Erythroblast (primary cell): ENCODE data around the gene AGAP1.

Experiments used
- DNase-seq, 2 experiments: peaks; one replicate each; lab custom pipeline; 2025; lab: John Stamatoyannopoulos, UW
- GATA1 ChIP-seq: IDR thresholded peaks from 2 replicates; pipeline ENCODE4 v1.6.1; 2011; ENCODE audit warnings: low read depth, mild to moderate bottlenecking, control low read depth, low read length, moderate library complexity
- POLR2A ChIP-seq: IDR thresholded peaks from 2 replicates; pipeline ENCODE4 v1.6.1; 2011; ENCODE audit warnings: mild to moderate bottlenecking, low read length

Gene AGAP1

DNA sequence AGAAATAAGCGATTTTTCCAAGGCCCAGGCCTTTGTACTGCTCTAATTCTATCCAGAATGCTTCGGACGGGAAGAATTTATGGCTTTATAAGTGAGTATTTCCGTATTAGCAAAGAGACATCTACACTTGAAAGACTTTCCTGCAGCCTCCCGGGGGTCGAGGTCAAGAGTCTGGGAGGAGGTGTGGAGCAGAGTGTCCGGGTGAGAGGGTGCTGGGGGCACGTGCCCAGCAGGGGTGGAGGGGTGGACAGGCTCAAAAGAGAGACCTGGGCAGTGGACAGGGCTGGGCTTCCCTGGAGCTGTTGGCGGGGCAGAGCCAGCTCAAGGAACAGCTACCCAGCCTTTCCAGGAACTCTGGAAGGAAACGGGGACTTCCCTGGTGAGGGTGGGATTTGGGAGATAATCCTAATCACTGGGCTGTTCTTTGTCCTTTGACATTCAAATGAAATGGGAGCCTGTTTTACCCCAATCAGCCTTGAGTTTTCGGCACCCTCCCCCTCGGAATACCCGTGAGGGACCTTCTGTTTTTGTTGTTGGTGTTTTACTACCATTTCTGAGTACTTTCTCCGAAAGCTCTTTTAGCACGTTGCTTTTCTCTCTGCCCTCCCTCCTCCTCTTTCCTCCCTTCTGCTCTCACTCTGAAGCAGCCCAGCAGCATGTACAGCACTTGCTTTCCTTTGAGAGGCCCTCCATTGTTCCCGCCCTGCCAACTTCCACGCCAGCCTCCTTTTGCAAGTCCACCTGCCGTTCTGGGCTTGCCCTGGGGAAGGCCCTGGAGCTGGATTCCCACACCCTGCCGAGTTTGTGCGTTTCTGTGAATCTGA is 164.7 kb downstream of the AGAP1 start:
- peak in 1 of 2 experiments; percentile 11 for DNase-seq
- TF ChIP-seq POLR2A (no peak), GATA1 (no peak)

DNA sequence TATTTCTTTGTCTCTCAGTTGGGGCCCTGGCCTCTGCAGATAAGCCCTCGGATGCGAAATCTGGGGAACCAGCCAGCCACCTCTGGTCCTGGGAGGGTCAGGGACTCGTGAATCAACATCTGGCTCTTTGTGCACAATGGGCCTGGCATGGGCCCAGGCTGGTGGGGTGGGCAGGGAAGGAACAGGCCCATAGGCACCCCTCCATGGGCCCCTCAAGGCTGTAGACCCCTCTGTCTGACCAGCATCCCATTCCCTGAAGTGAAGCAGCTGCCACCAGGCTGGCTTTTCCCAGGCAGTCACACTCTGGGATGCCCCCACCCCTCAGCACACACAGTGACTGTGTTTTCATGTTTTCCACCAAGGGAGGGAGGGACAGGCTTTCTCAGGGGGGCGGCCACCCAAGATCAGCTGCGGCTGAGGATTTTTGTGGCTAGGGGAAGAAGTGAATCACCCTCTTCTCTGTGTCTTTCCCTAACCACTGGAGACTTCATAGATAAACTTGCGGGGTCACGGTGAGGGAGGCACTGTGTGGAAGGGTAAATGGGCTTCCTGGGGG is 166.0 kb downstream of the AGAP1 start:
- DNase-seq, result peak; percentile 37 to 69
- TF ChIP-seq GATA1 (no peak), POLR2A (no peak)

DNA sequence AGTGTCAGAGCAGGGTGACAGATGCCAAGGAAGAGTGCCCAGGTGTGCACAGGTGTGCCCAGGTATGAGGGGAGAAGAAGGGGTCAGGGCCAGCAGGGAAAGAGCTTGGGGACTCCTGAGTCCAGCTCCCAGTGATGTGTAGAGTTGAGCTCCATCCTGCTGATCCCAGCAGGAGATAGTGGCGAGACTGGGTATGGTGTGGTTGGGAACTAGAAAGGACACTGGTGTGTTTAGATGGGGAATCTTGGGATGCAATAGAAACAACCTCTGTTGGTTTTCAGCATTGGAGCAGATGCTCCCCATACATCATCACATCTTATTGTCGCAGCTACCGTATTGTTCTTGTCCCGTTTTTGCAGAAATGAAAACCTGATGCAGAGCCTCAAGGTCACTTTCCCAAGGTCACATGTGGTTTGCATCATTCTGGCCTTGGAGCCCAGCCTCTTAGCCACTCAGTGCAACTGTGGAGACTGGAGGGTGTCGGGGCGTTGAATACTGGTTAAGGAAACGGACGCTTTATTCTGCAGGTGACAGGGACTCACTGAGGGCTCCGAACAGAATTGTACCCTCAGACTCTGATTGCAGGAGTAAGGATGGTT is 166.7 kb downstream of the AGAP1 start:
- TF ChIP-seq POLR2A (no peak), GATA1 (no peak)
- no peak for DNase-seq

DNA sequence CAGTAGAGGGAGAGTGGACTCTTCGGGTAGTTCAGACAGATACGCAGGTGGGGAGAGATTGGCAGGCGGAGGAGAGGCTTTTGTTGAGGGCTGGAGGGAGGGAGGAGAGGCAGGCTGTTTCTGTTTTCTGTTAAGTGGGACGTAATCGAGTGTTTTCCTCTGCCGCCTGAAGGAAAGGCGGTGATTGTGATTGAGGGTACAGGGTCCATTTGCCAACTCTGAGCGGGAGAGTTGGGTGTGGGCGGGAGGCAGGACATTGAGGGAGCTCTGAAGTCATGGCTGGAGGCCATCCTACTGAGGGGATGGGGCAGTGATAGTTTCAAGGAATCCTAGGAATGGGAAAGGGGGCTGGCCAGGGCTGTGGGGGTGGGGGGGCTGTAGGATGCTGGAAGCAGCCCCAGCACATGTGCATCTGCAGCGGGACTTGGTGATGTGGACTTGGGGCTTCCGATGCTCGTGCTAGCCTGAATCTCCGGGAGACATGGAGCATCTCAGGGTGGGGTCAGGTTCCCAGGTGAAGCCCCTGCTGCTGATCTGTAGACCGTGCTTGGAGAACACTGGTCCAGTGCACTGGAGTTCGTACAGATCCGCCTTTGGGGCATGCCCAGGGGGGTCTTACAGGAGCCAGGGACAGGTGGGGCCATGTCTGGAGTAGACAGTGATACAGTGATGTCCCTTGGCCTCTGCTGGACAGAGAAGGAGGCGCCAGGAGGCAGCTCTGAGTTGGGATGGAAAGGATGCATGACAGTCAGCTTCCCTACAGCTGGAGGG is 167.5 kb downstream of the AGAP1 start:
- DNase-seq, result no peak
- TF ChIP-seq POLR2A (no peak), GATA1 (no peak)

DNA sequence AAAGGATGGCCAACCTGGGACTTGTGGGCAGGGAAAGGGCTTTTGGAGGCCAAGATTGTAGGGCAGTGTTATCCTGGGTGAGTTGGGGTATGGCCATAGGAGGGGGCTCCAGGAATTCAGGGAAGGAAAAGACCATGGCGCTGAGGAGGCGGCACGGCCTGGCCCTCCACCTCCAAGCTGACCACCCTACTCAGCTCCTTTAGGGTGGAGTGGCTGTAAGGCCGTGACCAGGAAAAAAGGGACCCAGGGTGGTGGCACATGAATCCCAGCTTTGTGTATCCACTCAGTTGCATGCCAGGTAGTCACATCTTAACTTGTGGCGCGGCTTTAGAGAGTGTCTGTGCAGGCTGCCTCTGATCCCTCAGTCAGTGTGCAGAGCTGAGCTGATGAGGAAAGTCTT is 168.1 kb downstream of the AGAP1 start:
- TF ChIP-seq GATA1 (no peak), POLR2A (no peak)
- DNase-seq, result no peak

DNA sequence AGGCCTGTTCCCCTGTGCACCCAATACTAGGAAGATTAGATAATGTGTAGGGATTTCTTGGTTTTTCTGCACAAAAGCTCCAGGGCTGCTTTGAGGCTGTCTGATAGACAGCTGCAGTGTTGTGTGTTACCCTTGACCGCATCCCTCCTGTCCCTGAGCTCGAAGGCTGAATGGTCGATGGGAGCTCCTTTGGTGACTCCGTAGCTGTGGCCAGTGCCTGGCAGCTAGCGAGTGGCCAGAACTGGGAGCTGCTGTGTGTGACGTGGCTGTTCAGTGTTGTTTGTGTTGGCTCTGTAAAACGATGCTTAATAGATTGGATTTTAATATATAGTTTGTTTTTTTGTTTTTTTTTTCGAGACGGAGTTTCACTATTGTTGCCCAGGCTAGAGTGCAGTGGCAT is 170.0 kb downstream of the AGAP1 start:
- DNase-seq, result no peak
- no peak for TF ChIP-seq POLR2A
- TF ChIP-seq GATA1, result no peak

DNA sequence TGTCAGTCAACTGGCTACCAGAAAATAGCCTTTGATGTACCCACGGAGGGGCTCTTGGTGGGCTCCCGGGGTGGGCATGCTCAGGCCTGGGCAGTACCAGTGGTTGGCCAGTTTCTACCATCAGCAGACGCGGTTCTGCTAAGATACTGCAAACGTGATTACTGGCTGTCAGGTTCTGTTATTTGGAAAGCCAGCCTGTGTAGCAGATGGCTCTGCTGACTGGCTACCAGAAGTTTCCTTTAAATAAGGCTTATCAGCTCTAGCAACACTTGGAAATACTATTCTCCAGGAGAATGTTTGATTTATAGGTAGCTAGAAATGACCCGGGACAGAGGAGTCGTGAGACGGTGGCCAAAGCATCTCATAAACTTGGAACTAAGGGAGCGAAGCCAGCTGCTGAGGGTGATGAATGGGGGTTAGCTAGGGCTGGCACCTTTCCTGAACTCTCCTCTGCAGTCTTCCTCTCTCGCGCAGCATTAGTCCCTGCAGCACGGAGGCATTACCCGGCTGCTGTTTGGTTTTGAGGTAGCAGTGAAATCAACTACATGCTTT is 171.9 kb downstream of the AGAP1 start:
- peak; percentile 24 for DNase-seq
- TF ChIP-seq POLR2A (no peak), GATA1 (no peak)

DNA sequence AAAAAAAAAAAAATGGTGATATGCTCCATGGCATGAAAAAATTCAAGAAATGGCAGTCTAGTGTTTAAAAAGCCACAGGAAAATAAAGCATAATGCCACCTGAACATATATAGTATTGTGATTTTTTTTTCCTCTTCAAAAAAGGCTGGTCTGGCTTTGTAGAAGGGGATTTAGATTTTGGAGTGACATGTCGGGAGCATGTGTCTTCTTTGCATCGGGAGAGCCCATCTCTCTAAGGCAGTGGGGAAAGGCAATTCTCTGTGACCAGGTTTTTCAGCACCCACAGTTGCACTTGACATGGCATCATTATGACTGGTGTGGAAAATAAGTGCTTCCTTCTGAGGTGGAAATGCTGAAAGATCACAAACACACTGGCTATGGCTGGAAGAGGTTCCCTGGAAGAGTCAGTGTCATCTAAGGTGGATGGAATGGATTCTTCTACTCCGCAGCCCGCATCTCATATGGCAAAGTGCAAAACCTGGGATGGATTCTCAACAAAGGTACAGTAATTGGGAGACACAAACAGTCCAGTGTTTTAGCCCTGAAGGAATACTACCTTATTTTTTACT is 172.5 kb downstream of the AGAP1 start:
- DNase-seq, result peak; percentile 83 to 87
- TF ChIP-seq GATA1 (no peak), POLR2A (no peak)

DNA sequence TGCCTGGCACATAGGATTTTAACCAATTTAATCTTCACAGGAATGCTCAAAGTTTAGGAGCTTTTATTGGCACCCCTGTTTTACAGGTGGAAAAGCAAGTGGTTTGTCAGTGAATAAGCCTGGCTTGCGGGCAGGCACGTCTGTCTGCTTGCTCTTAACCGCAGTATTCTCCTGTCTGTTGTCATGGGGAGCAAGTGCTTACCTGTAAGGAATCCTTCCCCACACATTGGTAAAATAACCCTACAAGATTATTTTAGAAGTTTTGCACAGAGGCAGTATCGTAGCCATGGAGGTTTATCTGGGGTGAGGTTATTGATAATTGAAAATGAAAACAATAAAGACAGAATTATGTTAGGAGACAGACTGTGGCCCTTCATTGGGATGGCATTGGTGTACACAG is 174.9 kb downstream of the AGAP1 start:
- TF ChIP-seq POLR2A (no peak), GATA1 (no peak)
- DNase-seq, result no peak

DNA sequence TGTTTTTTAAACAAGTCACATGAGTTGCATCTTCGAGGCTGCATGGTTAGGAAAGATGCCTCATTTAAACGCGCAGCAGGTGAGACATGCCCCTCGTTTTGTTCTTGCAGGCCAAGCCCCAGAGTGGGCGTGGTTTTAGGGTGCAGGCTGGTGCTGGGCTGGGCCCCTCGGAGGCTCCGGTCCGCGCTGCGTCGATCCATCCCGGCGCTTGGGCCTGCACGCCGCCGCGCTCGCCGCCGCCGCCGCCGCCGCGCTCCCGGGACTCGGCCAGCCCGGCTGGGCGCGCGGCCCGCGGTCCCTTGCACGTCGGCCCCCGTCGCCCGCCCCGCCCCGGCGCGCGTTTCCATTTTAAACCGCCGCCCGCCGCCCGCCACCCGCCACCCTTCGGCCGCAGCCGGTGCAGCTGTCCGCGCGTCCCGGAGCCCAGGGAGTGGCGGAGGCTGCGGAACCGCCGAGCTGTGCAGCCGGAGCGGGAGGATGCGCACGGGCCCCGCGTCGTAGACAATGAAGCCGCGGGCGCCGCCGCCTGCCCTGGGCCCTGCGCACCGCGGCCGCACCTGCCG is 175.5 kb downstream of the AGAP1 start:
- DNase-seq, result peak; percentile 88 to 91

DNA sequence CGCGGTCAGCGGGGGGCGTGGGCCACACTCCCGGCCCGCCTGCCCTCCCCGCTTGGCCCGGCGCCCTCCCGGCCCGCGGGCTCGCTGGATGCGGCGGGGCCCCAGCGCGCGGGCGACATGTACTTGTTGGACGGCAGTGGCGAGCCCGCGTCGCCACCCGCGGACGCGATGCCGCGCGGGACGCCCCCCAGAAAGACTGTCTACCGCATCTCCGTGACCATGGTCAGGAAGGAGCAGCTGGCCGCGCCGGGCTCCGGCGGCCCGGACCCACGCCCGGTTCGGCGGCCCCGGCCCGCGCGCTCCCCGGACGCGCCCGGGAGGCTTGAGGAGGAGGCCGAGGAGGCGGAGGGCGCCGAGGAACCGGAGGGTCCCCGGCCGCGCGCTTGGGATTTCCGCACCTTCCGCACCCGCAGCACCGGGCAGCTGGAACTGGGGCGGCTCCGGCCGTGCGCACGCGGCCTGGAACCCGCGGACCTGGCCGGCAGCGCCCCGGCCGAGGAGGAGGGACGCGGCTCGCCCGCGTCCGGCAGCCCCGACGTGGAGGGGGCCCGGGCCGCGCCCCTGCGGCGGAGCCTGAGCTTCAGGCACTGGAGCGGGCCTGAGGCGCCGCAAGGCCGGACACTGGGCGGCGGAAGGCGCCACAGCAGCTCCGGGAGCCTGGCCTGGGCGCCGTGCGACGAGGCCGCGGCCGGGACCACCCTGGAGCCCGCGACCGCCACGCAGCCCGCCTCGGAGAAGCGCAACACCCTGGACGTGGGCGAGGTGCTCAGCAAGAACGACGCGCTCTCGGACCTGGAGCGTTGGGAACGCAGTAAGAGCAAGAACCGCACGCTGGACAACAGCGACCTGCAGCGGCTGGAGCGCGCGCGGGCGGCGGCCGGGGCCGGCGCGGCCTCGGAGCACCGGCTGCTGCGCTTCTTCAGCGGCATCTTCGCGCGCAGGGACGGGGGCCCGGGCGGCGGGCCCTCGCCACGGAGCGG is 176.4 kb downstream of the AGAP1 start:
- TF ChIP-seq GATA1 (no peak), POLR2A (no peak)
- peak; percentile 76 to 77 for DNase-seq

More for the DNA sequence above, 175.5 kb downstream of the AGAP1 start:
- TF ChIP-seq GATA1 (no peak), POLR2A (no peak)

DNA sequence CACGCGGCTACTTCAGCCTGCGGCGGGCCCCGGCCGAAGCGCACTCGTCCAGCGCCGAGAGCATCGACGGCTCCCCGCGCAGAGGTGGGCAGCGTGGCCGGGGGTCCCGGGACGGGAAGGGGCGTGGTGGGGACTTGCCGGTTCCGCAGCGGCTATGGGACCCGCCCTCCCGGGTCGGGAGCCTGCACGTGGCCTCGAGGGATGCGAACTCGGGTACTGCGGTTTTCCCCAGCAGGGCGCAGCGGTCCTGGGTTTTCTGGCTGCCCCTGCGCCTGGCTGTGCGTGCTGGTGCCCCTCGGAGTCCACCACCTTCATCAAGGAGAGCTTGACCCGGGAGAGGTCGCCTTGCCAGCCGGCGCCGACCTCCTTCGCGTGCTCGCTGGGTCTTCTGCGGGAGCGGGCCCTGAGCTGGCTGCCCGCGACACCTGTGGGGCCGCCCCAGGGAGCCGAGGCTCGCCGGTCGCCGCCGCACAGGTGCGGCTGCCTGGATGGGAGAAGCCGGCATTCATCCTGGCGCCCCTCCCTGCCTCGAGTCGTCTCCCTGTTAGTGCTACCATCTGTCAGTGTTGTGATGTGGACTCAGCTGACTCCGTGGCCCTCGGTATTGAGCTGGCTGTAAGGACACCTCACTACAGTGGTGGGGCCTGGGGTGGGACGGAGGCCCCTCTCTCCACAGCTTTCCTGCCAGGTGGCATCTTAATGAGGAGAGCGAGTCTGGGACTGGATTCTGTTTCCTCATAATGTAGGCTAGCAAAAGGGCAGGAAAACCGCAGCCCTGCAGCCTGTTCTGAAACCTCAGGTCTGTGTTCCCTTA is 177.3 kb downstream of the AGAP1 start:
- peak in 1 of 2 experiments; percentile 44 for DNase-seq
- TF ChIP-seq GATA1 (no peak), POLR2A (no peak)
